HuH-7 (cell line): ENCODE data around the gene HSDL1.

Source experiments
- DNase-seq: peaks from one replicate; pipeline ENCODE4 v3.0.0; 2011; ENCODE audit warnings: low spot score

The HSDL1 gene

GRCh38 chr16:84107921-84108320 is 37.1 kb downstream of the HSDL1 start:
- no peak for DNase-seq

- DNase-seq: no peak
Measured at GRCh38 chr16:84105948-84106740, 38.8 kb downstream of the HSDL1 start.

GRCh38 chr16:84105301-84105815 is 39.6 kb downstream of the HSDL1 start:
- no peak for DNase-seq

- DNase-seq: no peak
Measured at GRCh38 chr16:84104231-84104630, 40.7 kb downstream of the HSDL1 start.

GRCh38 chr16:84103678-84104077 is 41.3 kb downstream of the HSDL1 start:
- DNase-seq: no peak

- DNase-seq: no peak
Measured at GRCh38 chr16:84098939-84099338, 46.0 kb downstream of the HSDL1 start.

GRCh38 chr16:84096447-84097005 is 48.5 kb downstream of the HSDL1 start:
- DNase-seq: peak; percentile 56

GRCh38 chr16:84095466-84095865 is 49.5 kb downstream of the HSDL1 start:
- DNase-seq: no peak

GRCh38 chr16:84093879-84094270 is 51.1 kb downstream of the HSDL1 start:
- DNase-seq: no peak

GRCh38 chr16:84093120-84093878 is 51.7 kb downstream of the HSDL1 start:
- DNase-seq: no peak

GRCh38 chr16:84091460-84091859 is 53.5 kb downstream of the HSDL1 start:
- DNase-seq: no peak

GRCh38 chr16:84090211-84090610 is 54.8 kb downstream of the HSDL1 start:
- DNase-seq: no peak

GRCh38 chr16:84088695-84089395 is 56.1 kb downstream of the HSDL1 start:
- peak; percentile 17 for DNase-seq

- no peak for DNase-seq
Measured at GRCh38 chr16:84087466-84088151, 57.4 kb downstream of the HSDL1 start.

- no peak for DNase-seq
Measured at GRCh38 chr16:84087001-84087400, 58.0 kb downstream of the HSDL1 start.

GRCh38 chr16:84086341-84086740 is 58.6 kb downstream of the HSDL1 start:
- DNase-seq: no peak

- DNase-seq: no peak
Measured at GRCh38 chr16:84085773-84086172, 59.2 kb downstream of the HSDL1 start.

- DNase-seq: no peak
Measured at GRCh38 chr16:84085271-84085667, 59.7 kb downstream of the HSDL1 start.

- peak; percentile 85 for DNase-seq
Measured at GRCh38 chr16:84084570-84085270, 60.3 kb downstream of the HSDL1 start.

- DNase-seq: no peak
Measured at GRCh38 chr16:84082835-84083569, 62.0 kb downstream of the HSDL1 start.
